ENCODE measurements around the gene MAG.

The MAG gene

DNA sequence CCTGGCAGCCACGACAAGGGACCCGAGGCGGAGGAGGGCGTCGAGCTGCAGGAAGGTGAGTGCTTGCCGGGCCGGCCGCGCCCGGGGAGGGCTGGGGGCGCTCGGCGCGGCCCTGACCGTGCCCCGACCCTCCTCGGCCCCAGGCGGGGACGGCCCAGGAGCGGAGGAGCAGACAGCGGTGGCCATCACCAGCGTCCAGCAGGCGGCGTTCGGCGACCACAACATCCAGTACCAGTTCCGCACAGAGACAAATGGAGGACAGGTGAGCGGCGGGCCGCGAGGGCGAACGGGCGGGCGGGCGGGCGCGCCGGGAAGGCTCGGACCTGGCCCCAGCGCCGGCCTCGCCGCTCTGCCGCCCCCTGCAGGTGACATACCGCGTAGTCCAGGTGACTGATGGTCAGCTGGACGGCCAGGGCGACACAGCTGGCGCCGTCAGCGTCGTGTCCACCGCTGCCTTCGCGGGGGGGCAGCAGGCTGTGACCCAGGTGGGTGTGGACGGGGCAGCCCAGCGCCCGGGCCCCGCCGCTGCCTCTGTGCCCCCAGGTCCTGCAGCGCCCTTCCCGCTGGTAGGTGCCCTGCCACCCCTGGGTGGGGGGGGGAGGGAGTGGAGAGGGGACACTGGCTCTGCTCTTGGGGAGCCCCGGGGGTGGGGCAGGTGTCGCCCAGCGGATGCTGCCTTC, 22.4 kb upstream of the MAG start:
- peak overlapping the region; percentile 48 for H3K4me3 ChIP-seq (replicated peaks; ENCODE audit: low read depth, low read length)
- peak; percentile 46 for DNase-seq (ENCODE audit: extremely low read depth, low read depth)
- TF ChIP-seq, protein P1, sequence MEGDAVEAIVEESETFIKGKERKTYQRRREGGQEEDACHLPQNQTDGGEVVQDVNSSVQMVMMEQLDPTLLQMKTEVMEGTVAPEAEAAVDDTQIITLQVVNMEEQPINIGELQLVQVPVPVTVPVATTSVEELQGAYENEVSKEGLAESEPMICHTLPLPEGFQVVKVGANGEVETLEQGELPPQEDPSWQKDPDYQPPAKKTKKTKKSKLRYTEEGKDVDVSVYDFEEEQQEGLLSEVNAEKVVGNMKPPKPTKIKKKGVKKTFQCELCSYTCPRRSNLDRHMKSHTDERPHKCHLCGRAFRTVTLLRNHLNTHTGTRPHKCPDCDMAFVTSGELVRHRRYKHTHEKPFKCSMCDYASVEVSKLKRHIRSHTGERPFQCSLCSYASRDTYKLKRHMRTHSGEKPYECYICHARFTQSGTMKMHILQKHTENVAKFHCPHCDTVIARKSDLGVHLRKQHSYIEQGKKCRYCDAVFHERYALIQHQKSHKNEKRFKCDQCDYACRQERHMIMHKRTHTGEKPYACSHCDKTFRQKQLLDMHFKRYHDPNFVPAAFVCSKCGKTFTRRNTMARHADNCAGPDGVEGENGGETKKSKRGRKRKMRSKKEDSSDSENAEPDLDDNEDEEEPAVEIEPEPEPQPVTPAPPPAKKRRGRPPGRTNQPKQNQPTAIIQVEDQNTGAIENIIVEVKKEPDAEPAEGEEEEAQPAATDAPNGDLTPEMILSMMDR (IDR thresholded peaks at IDR 0.05; ENCODE audit: low read depth, low read length, missing control alignments), result peak; percentile 50

DNA sequence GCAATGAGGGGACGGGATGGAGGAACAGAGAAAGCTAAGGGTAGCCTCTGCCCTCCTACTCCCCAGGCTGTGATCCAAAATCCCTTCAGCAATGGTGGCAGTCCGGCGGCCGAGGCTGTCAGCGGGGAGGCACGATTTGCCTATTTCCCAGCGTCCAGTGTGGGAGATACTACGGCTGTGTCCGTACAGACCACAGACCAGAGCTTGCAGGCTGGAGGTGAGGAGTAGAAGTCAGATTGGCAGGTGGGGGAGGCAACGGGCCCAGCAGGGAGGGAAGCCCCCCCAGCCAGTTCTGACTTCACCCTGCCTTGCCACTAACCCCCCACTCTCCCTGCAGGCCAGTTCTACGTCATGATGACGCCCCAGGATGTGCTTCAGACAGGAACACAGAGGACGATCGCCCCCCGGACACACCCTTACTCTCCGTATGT, 21.6 kb upstream of the MAG start:
- H3K4me3 ChIP-seq (replicated peaks; ENCODE audit: low read depth, low read length), result peak overlapping the region; percentile 48
- DNase-seq (ENCODE audit: extremely low read depth, low read depth), result no peak
- TF ChIP-seq, protein P1 (IDR thresholded peaks at IDR 0.05; ENCODE audit: low read depth, low read length, missing control alignments), result no peak

DNA sequence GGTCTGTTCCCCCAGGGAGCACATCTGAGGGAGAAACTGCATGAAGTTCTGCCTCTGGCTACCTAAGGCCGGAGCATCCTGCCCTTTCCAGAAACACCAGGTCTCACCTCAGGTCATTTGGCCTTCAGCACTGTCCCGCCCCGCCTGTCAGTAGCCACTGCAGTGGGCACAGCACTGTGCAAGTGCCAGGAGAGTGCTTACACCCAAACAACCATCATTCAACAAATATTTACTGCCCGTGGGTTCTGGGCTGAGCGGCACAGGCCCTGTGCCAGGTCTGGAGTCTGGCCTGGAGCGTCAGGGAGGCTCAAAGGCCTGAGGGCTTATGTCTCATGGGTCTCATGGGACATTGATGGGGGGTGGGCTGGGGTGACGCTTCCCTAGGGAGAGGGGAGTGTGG, 20.4 kb upstream of the MAG start:
- no peak for DNase-seq (ENCODE audit: extremely low read depth, low read depth)
- H3K4me3 ChIP-seq (replicated peaks; ENCODE audit: low read depth, low read length), result no peak overlapping the region
- TF ChIP-seq, protein P1 (IDR thresholded peaks at IDR 0.05; ENCODE audit: low read depth, low read length, missing control alignments), result no peak

DNA sequence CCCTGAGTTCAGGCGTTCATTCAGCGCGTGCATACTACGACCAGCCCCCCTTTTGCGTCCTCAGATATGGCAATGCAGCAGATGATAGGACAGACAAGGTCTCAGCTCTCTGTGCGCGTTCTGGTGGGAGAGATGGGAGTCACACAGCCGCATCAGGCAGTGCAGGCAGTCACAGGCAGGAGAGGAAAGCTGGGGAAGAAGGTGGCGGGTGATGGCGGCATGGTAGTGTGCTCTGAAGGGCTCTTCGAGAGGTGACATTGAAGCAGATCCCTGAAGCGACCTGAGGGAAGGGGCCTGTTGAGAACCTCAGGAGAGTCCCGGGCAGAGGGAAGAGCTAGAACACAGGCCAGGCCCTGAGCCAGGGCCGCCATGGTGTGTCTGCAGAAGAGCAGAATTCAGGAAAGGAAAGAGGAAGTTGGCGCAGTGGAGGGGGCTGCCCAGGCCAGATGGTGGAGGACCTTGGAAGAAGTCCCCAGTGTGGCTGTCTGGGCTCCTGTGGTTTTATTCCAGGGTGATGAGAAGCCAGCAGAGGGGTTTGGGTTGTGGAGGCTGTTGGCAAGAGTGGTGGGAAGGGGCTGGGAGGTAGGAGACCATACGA, 19.7 kb upstream of the MAG start:
- no peak overlapping the region for H3K4me3 ChIP-seq (replicated peaks; ENCODE audit: low read depth, low read length)
- TF ChIP-seq, protein P1 (IDR thresholded peaks at IDR 0.05; ENCODE audit: low read depth, low read length, missing control alignments), result no peak
- DNase-seq (ENCODE audit: extremely low read depth, low read depth), result no peak

DNA sequence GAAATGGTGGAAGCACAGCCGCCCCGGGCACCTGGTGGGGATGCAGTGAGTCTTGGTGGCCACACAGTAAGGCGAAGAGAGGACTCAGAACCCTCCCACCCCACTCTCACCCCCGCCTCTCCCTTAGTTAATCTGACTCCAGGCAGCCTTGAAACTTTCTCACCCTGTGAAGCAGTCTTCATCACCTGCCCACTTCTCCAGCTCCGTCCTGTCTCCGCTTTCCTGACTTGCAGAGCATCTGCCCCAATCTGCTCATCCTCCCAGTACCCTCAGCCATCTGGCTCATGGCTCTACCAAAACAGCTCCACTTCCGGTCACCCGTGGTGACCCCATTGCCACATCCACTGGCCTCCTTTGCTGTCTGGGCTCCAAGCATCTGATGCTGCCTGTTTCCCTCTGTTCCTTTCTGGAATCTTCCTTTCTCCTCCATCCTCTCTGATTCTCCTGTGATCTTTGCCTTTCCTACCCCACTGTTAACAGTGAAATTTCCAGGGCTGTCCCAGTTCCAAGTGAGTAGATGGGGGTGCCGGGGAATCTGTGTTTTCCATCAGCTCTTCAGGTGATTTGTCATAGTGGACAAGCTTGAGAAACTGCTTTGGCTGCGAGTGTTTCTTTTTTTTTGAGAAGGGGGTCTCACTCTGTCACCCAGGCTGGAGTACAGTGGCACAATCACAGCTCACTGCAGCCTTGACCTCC, 18.9 kb upstream of the MAG start:
- no peak overlapping the region for H3K4me3 ChIP-seq (replicated peaks; ENCODE audit: low read depth, low read length)
- TF ChIP-seq, protein P1 (IDR thresholded peaks at IDR 0.05; ENCODE audit: low read depth, low read length, missing control alignments), result no peak
- DNase-seq (ENCODE audit: extremely low read depth, low read depth), result no peak

DNA sequence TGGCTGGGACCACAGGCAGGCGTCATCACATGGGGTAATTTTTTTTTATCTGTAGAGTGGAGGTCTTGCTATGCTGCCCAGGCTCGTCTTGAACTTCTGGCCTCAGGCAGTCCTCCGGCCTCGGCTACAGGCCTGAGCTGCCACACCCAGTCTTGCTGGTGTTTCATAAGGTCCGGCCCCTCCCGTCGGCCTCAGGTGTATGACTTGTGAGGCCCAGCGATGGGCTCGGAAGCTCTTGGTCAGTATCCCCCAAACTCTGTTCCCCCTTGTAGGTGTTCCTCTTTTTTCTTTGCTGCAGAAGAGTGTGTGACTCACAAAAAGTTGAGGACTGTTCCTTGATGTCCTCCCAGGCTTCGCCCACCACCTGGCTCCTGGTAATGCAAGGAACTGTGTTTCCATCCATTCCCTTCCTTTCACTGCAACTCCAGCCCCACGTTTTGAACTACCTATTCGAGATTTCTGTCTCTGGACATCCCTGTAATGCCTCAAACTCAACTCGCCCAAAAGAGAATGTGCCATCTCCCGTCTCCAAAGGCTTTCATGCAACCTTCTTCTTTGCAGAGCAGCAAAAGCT, 18.2 kb upstream of the MAG start:
- no peak for DNase-seq (ENCODE audit: extremely low read depth, low read depth)
- TF ChIP-seq, protein P1 (IDR thresholded peaks at IDR 0.05; ENCODE audit: low read depth, low read length, missing control alignments), result no peak
- H3K4me3 ChIP-seq (replicated peaks; ENCODE audit: low read depth, low read length), result no peak overlapping the region
